ENCODE results near the gene GDF7. TPM values are rescaled to one million over a fixed set of nuclear protein-coding genes. Genes with fewer than 3 reads are reported as not detected.

Gene GDF7
- total RNA-seq, 2 experiments from 2014 or later: 0.06 TPM

- Histone ChIP-seq H4K20me1 (ENCODE audit: insufficient read depth, low read length) (no peaks in the 10 kb centered on the region), H3K9me3 (ENCODE audit: low read length) (0 out of 2 replicates have a peak, but pooled peaks cover 7% of the 10 kb centered on the region), H3K9me2 (ENCODE audit: insufficient read depth, low read length) (no peaks in the 10 kb centered on the region), H2AFZ (ENCODE audit: low read length) (no peak overlapping the region), H3K4me2 (ENCODE audit: low read length) (no peak overlapping the region), H3K4me1 (ENCODE audit: insufficient read depth, low read length, poor library complexity, severe bottlenecking) (no peaks in the 10 kb centered on the region), H3K27ac (ENCODE audit: low read depth, low read length, poor library complexity, severe bottlenecking) (no peak overlapping the region), H3K4me3 (ENCODE audit: low read depth, low read length, poor library complexity, severe bottlenecking) (no peak overlapping the region), H3K79me2 (ENCODE audit: insufficient read depth, low read depth, low read length) (no peaks in the 10 kb centered on the region), H3K36me3 (ENCODE audit: insufficient read depth, low read length) (peaks cover 7% of the 10 kb centered on the region)
- POLR2A ChIA-PET: interaction anchor here (0.7 to 1.5 kb wide), 2 partner anchors 12 to 21 kb away, joined by 3 to 6 read pairs; no protein-coding TSS in a partner anchor
- no TSS peak for BruUV-seq (replicated peaks)
- TF ChIP-seq EZH2phosphoT487 (IDR thresholded peaks at IDR 0.05; ENCODE audit: borderline replicate concordance, low read depth, low read length) (no peak), CTCF (conservative IDR thresholded peaks at IDR 0.05; ENCODE audit: low read length) (no peak)
- intact Hi-C loops (cut with micrococcal nuclease; ENCODE audit: unreplicated experiment): no loop called here
- CTCF ChIA-PET (ENCODE audit: unreplicated experiment): no interaction called here
- no peak for DNase-seq (ENCODE audit: low spot score)
Observed at GRCh38 chr2:20726913-20727312, 60.0 kb downstream of the GDF7 start.

- no peaks in the 10 kb centered on the region for H3K36me3 ChIP-seq (ENCODE audit: insufficient read depth, low read length)
- H3K79me2 ChIP-seq (ENCODE audit: insufficient read depth, low read depth, low read length): no peaks in the 10 kb centered on the region
- H3K4me2 ChIP-seq (ENCODE audit: low read length): no peak overlapping the region
- TF ChIP-seq CTCF (conservative IDR thresholded peaks at IDR 0.05; ENCODE audit: low read length) (no peak), EZH2phosphoT487 (IDR thresholded peaks at IDR 0.05; ENCODE audit: borderline replicate concordance, low read depth, low read length) (no peak)
- no peaks in the 10 kb centered on the region for H4K20me1 ChIP-seq (ENCODE audit: insufficient read depth, low read length)
- DNase-seq (ENCODE audit: low spot score): no peak
- no peaks in the 10 kb centered on the region for H3K9me3 ChIP-seq (ENCODE audit: low read length)
- CTCF ChIA-PET (ENCODE audit: unreplicated experiment): no interaction called here
- H2AFZ ChIP-seq (ENCODE audit: low read length): no peak overlapping the region
- BruUV-seq (replicated peaks): no TSS peak
- H3K4me3 ChIP-seq (ENCODE audit: low read depth, low read length, poor library complexity, severe bottlenecking): no peak overlapping the region
- H3K4me1 ChIP-seq (ENCODE audit: insufficient read depth, low read length, poor library complexity, severe bottlenecking): no peaks in the 10 kb centered on the region
- no peak overlapping the region for H3K27ac ChIP-seq (ENCODE audit: low read depth, low read length, poor library complexity, severe bottlenecking)
- POLR2A ChIA-PET: interaction anchor here (1.2 to 1.5 kb wide), 2 partner anchors 11 to 18 kb away, joined by 3 to 6 read pairs; no protein-coding TSS in a partner anchor
- intact Hi-C loops (cut with micrococcal nuclease; ENCODE audit: unreplicated experiment): no loop called here
- H3K9me2 ChIP-seq (ENCODE audit: insufficient read depth, low read length): no peaks in the 10 kb centered on the region
Observed at GRCh38 chr2:20728114-20728758, 61.3 kb downstream of the GDF7 start.

Other genes with a start within 250 kb of the GDF7 start
- gene RHOB, start 220.1 kb upstream of the GDF7 start, total RNA-seq (2014; rRNA removed; shearing (Covaris generic)): 0.15 TPM in 1 of 2 replicates, not detected in the other
- gene RHOB, start 220.1 kb upstream of the GDF7 start, total RNA-seq (2022): 0.36 TPM in 1 of 2 replicates, not detected in the other
- gene HS1BP3, start 16.0 kb upstream of the GDF7 start, total RNA-seq (2014; rRNA removed; shearing (Covaris generic)): 9.5 and 10.6 TPM in 2 replicates
- 15.0 and 15.2 TPM in 2 replicates for gene HS1BP3, start 16.0 kb upstream of the GDF7 start, total RNA-seq (2022)
- gene LDAH, start 156.0 kb downstream of the GDF7 start, total RNA-seq (2014; rRNA removed; shearing (Covaris generic)): 14.5 and 21.7 TPM in 2 replicates
- 38.1 and 41.8 TPM in 2 replicates for gene LDAH, start 156.0 kb downstream of the GDF7 start, total RNA-seq (2022)

Data from OCI-LY7 (cell line).